Mammary epithelial cell (primary cell): ENCODE data around the gene ILDR2.

Experiments used
- EZH2 ChIP-seq: IDR thresholded peaks from 2 replicates; pipeline ENCODE4 v1.6.1; 2012; ENCODE audit warnings: low read length, inconsistent platforms, borderline replicate concordance
- TF ChIP-seq, protein P1 (sequence below), 2 donors: IDR thresholded peaks in 1 of 2; conservative IDR thresholded peaks in 1 of 2; 2 replicates each; pipeline ENCODE4 v1.5.1; 2011 to 2012; ENCODE audit warnings: inconsistent platforms in 2 of 2, low read length in 2 of 2, mild to moderate bottlenecking in 2 of 2, control low read depth in 1 of 2, low read depth in 1 of 2; ENCODE audit not compliant: insufficient read depth in 1 of 2; ENCODE audit errors: extremely low read depth in 1 of 2

DNA sequence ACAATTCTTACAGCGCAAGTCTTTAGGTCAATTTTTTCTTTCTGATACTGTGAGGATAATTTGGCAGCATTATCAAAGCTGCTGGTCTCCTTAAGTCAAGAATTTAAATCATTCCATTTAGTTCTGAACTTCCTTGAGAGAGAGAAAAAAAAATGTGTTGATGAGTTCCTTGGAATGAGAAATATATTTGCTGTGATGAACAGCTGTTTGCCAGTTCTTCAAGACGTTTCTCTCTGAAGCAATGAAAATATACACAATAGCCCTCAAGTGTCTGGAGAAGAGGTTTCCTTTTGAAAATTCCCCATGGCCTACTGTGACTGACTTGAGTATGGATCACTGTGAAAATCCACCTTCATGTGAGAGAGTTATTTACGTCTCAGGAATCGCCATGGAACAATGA lies 68.3 kb downstream of the ILDR2 start:
- no peak for TF ChIP-seq EZH2
- TF ChIP-seq, protein P1, sequence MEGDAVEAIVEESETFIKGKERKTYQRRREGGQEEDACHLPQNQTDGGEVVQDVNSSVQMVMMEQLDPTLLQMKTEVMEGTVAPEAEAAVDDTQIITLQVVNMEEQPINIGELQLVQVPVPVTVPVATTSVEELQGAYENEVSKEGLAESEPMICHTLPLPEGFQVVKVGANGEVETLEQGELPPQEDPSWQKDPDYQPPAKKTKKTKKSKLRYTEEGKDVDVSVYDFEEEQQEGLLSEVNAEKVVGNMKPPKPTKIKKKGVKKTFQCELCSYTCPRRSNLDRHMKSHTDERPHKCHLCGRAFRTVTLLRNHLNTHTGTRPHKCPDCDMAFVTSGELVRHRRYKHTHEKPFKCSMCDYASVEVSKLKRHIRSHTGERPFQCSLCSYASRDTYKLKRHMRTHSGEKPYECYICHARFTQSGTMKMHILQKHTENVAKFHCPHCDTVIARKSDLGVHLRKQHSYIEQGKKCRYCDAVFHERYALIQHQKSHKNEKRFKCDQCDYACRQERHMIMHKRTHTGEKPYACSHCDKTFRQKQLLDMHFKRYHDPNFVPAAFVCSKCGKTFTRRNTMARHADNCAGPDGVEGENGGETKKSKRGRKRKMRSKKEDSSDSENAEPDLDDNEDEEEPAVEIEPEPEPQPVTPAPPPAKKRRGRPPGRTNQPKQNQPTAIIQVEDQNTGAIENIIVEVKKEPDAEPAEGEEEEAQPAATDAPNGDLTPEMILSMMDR (conservative IDR thresholded peaks at IDR 0.05 in 1 of 2, IDR thresholded peaks at IDR 0.05 in 1 of 2; ENCODE audit: extremely low read depth in 1 of 2, insufficient read depth in 1 of 2, low read depth in 1 of 2, low read length in 2 of 2): no peak
